ENCODE measurements around the gene GABPB2.

Gene GABPB2

GRCh38 chr1:151054971-151055547 is 15.5 kb upstream of the GABPB2 start:
- Histone ChIP-seq H3K9me3 (ENCODE audit: low read length) (no peaks in the 10 kb centered on the region), H3K9me2 (ENCODE audit: low read depth, low read length) (no peaks in the 10 kb centered on the region), H3F3A (ENCODE audit: insufficient read depth, low read length) (peaks cover 9% of the 10 kb centered on the region; the same call in 1 of the 2 replicates), H2AFZ (ENCODE audit: low read length) (no peak overlapping the region), H3K9ac (ENCODE audit: low read length) (no peak overlapping the region), H3K4me2 (ENCODE audit: low read length) (no peak overlapping the region), H4K20me1 (ENCODE audit: insufficient read depth, low read length) (no peaks in the 10 kb centered on the region), H3K4me3 (ENCODE audit: low read depth, low read length, poor library complexity, severe bottlenecking) (no peak overlapping the region), H3K27me3 (ENCODE audit: insufficient read depth, low read length) (no peaks in the 10 kb centered on the region), H3K36me3 (ENCODE audit: insufficient read depth, low read length) (peaks cover 67% of the 10 kb centered on the region), H3K27ac (ENCODE audit: low read depth, low read length, poor library complexity, severe bottlenecking) (no peak overlapping the region), H3K79me2 (ENCODE audit: insufficient read depth, low read length) (peaks cover 19% of the 10 kb centered on the region; the same call in 1 of the 2 replicates), H3K4me1 (ENCODE audit: insufficient read depth, low read length, severe bottlenecking) (peaks cover 28% of the 10 kb centered on the region)
- TF ChIP-seq CTCF (IDR thresholded peaks at IDR 0.05; ENCODE audit: low read length) = no peak
- no peak for TF ChIP-seq EZH2 (IDR thresholded peaks at IDR 0.05; ENCODE audit: borderline replicate concordance, low read length)

GRCh38 chr1:151055581-151055980 is 15.0 kb upstream of the GABPB2 start:
- Histone ChIP-seq H3K9ac (ENCODE audit: low read length) (no peak overlapping the region), H3K4me2 (ENCODE audit: low read length) (no peak overlapping the region), H3K4me3 (ENCODE audit: low read depth, low read length, poor library complexity, severe bottlenecking) (no peak overlapping the region), H3K9me2 (ENCODE audit: low read depth, low read length) (no peaks in the 10 kb centered on the region), H3K4me1 (ENCODE audit: insufficient read depth, low read length, severe bottlenecking) (peaks cover 33% of the 10 kb centered on the region), H3K27ac (ENCODE audit: low read depth, low read length, poor library complexity, severe bottlenecking) (no peak overlapping the region), H2AFZ (ENCODE audit: low read length) (no peak overlapping the region), H3K79me2 (ENCODE audit: insufficient read depth, low read length) (peaks cover 19% of the 10 kb centered on the region; the same call in 1 of the 2 replicates), H3K27me3 (ENCODE audit: insufficient read depth, low read length) (no peaks in the 10 kb centered on the region), H3K9me3 (ENCODE audit: low read length) (no peaks in the 10 kb centered on the region), H3K36me3 (ENCODE audit: insufficient read depth, low read length) (peaks cover 62% of the 10 kb centered on the region), H4K20me1 (ENCODE audit: insufficient read depth, low read length) (no peaks in the 10 kb centered on the region), H3F3A (ENCODE audit: insufficient read depth, low read length) (peaks cover 6% of the 10 kb centered on the region; the same call in 1 of the 2 replicates)
- TF ChIP-seq EZH2 (IDR thresholded peaks at IDR 0.05; ENCODE audit: borderline replicate concordance, low read length) = no peak
- no peak for TF ChIP-seq CTCF (IDR thresholded peaks at IDR 0.05; ENCODE audit: low read length)

GRCh38 chr1:151056149-151056548 is 14.4 kb upstream of the GABPB2 start:
- peaks cover 57% of the 10 kb centered on the region for H3K36me3 ChIP-seq (ENCODE audit: insufficient read depth, low read length)
- H3K9ac ChIP-seq (ENCODE audit: low read length) = no peak overlapping the region; the same call in 1 of the 2 replicates
- no peak overlapping the region for H3K27ac ChIP-seq (ENCODE audit: low read depth, low read length, poor library complexity, severe bottlenecking)
- no peak overlapping the region for H3K4me3 ChIP-seq (ENCODE audit: low read depth, low read length, poor library complexity, severe bottlenecking)
- H3K79me2 ChIP-seq (ENCODE audit: insufficient read depth, low read length) = peaks cover 19% of the 10 kb centered on the region; the same call in 1 of the 2 replicates
- H3F3A ChIP-seq (ENCODE audit: insufficient read depth, low read length) = peaks cover 3% of the 10 kb centered on the region; the same call in 1 of the 2 replicates
- peak overlapping the region; percentile 7; the same call in 1 of the 2 replicates for H3K4me2 ChIP-seq (ENCODE audit: low read length)
- no peaks in the 10 kb centered on the region for H4K20me1 ChIP-seq (ENCODE audit: insufficient read depth, low read length)
- H3K9me3 ChIP-seq (ENCODE audit: low read length) = no peaks in the 10 kb centered on the region
- no peaks in the 10 kb centered on the region for H3K27me3 ChIP-seq (ENCODE audit: insufficient read depth, low read length)
- H2AFZ ChIP-seq (ENCODE audit: low read length) = no peak overlapping the region
- no peaks in the 10 kb centered on the region for H3K9me2 ChIP-seq (ENCODE audit: low read depth, low read length)
- no peak for TF ChIP-seq EZH2 (IDR thresholded peaks at IDR 0.05; ENCODE audit: borderline replicate concordance, low read length)
- TF ChIP-seq CTCF (IDR thresholded peaks at IDR 0.05; ENCODE audit: low read length) = no peak
- H3K4me1 ChIP-seq (ENCODE audit: insufficient read depth, low read length, severe bottlenecking) = peaks cover 39% of the 10 kb centered on the region
